Measurements from ENCODE around the gene SCARF2.
"Not testable (repeated sequence)": the region's sequence is repeated elsewhere in the genome, so short reads cannot be mapped to it uniquely, and the experiment has no call there.

DNA sequence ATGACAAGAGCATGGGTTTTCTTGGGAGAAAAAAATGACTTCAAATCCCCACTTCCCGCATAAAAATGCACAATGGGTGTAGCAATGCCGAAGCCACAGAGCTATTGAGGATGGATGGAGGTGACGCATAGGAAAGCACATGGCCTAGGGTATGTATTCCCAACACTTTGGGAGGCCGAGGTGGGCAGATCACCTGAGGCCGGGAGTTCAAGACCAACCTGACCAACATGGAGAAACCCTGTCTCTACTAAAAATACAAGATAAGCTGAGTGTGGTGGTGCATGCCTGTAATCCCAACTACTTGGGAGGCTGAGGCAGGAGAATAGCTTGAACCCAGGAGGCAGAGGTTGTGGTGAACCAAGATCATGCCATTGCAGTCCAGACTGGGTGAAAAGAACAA is 58.9 kb downstream of the SCARF2 start:
- TF ChIP-seq, protein P1, sequence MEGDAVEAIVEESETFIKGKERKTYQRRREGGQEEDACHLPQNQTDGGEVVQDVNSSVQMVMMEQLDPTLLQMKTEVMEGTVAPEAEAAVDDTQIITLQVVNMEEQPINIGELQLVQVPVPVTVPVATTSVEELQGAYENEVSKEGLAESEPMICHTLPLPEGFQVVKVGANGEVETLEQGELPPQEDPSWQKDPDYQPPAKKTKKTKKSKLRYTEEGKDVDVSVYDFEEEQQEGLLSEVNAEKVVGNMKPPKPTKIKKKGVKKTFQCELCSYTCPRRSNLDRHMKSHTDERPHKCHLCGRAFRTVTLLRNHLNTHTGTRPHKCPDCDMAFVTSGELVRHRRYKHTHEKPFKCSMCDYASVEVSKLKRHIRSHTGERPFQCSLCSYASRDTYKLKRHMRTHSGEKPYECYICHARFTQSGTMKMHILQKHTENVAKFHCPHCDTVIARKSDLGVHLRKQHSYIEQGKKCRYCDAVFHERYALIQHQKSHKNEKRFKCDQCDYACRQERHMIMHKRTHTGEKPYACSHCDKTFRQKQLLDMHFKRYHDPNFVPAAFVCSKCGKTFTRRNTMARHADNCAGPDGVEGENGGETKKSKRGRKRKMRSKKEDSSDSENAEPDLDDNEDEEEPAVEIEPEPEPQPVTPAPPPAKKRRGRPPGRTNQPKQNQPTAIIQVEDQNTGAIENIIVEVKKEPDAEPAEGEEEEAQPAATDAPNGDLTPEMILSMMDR (IDR thresholded peaks at IDR 0.05; ENCODE audit: low read depth, low read length) = not testable (repeated sequence)
- TF ChIP-seq EZH2phosphoT487 (IDR thresholded peaks at IDR 0.05; ENCODE audit: low read depth) = not testable (repeated sequence)

All from OCI-LY3 (cell line).